Parathyroid adenoma (tissue), 2 donors: Measurements from ENCODE around the gene SLC25A48.
A peak's percentile ranks its signal among the peaks of the same experiment; 100 is the strongest.

ENCODE experiments used
- H2AFZ ChIP-seq: fragments of 300-600 bp; sonication (generic); one replicate; pipeline ENCODE4 v1.7.0; 2017; ENCODE audit warnings: antibody characterized with exemption, mild to moderate bottlenecking
- H3K27ac ChIP-seq: fragments of 300-600 bp; sonication (generic); one replicate; pipeline ENCODE4 v1.7.0; 2017
- H3K27me3 ChIP-seq: fragments of 300-600 bp; sonication (generic); one replicate; pipeline ENCODE4 v1.7.0; 2017; ENCODE audit warnings: low read length; ENCODE audit not compliant: control insufficient read depth, insufficient read depth
- H3K36me3 ChIP-seq: fragments of 300-600 bp; sonication (generic); one replicate; pipeline ENCODE4 v1.7.0; 2017; ENCODE audit warnings: low read length; ENCODE audit not compliant: control insufficient read depth, insufficient read depth
- H3K4me1 ChIP-seq: fragments of 300-600 bp; sonication (generic); one replicate; pipeline ENCODE4 v1.7.0; 2017; ENCODE audit warnings: control low read depth
- H3K4me2 ChIP-seq: fragments of 300-600 bp; sonication (generic); one replicate; pipeline ENCODE4 v1.7.0; 2017; ENCODE audit warnings: low read length
- H3K4me3 ChIP-seq: fragments of 300-600 bp; sonication (generic); one replicate; pipeline ENCODE4 v1.7.0; 2017; ENCODE audit warnings: low read depth, low read length
- H3K79me2 ChIP-seq: fragments of 300-600 bp; sonication (generic); one replicate; pipeline ENCODE4 v1.7.0; 2017; ENCODE audit warnings: control low read depth
- H3K9ac ChIP-seq: fragments of 300-600 bp; sonication (generic); one replicate; pipeline ENCODE4 v1.7.0; 2017; ENCODE audit warnings: mild to moderate bottlenecking
- H3K9me3 ChIP-seq: fragments of 300-600 bp; sonication (generic); one replicate; pipeline ENCODE4 v1.7.0; 2017; ENCODE audit warnings: low read length; ENCODE audit not compliant: control insufficient read depth
- CTCF ChIP-seq: fragments of 300-600 bp; sonication (generic); IDR thresholded peaks from one replicate; pipeline ENCODE4 v1.7.0; 2017; ENCODE audit warnings: antibody characterized with exemption, mild to moderate bottlenecking
- donor health status: primary hyperparathyroidism.

Gene SLC25A48

GRCh38 chr5:135831439-135831838, 3.0 kb upstream of the SLC25A48 start:
- Histone ChIP-seq H3K79me2 (no peaks in the 10 kb centered on the region), H3K4me3 (no peak overlapping the region), H3K27ac (no peak overlapping the region), H3K4me2 (no peak overlapping the region), H3K9me3 (no peaks in the 10 kb centered on the region), H3K9ac (no peak overlapping the region), H3K27me3 (no peaks in the 10 kb centered on the region), H3K4me1 (peaks cover 4% of the 10 kb centered on the region), H3K36me3 (no peaks in the 10 kb centered on the region), H2AFZ (no peak overlapping the region)
- no peak for TF ChIP-seq CTCF

- Histone ChIP-seq H2AFZ (no peak overlapping the region), H3K79me2 (no peaks in the 10 kb centered on the region), H3K27ac (no peak overlapping the region), H3K9ac (no peak overlapping the region), H3K27me3 (no peaks in the 10 kb centered on the region), H3K4me1 (peaks cover 4% of the 10 kb centered on the region), H3K36me3 (no peaks in the 10 kb centered on the region), H3K9me3 (no peaks in the 10 kb centered on the region), H3K4me2 (no peak overlapping the region), H3K4me3 (no peak overlapping the region)
- TF ChIP-seq CTCF, result no peak
These were observed 2.5 kb upstream of the SLC25A48 start for GRCh38 chr5:135831851-135832555.

- H2AFZ ChIP-seq, result no peak overlapping the region
- no peak for TF ChIP-seq CTCF
- peaks cover 4% of the 10 kb centered on the region for H3K4me1 ChIP-seq
- H3K79me2 ChIP-seq, result no peaks in the 10 kb centered on the region
- H3K27me3 ChIP-seq, result no peaks in the 10 kb centered on the region
- no peak overlapping the region for H3K4me3 ChIP-seq
- H3K9me3 ChIP-seq, result no peaks in the 10 kb centered on the region
- H3K9ac ChIP-seq, result no peak overlapping the region
- no peak overlapping the region for H3K27ac ChIP-seq
- H3K4me2 ChIP-seq, result no peak overlapping the region
- no peaks in the 10 kb centered on the region for H3K36me3 ChIP-seq
These were observed 1.2 kb upstream of the SLC25A48 start for GRCh38 chr5:135832941-135833920.

- Histone ChIP-seq H3K4me2 (peak overlapping the region; percentile 80), H3K79me2 (no peaks in the 10 kb centered on the region), H3K9me3 (no peaks in the 10 kb centered on the region), H3K36me3 (no peaks in the 10 kb centered on the region), H3K27ac (no peak overlapping the region), H3K27me3 (no peaks in the 10 kb centered on the region), H3K9ac (no peak overlapping the region), H3K4me1 (peaks cover 4% of the 10 kb centered on the region), H2AFZ (peak overlapping the region; percentile 59), H3K4me3 (peak overlapping the region; percentile 41)
- TF ChIP-seq CTCF, result peak; percentile 48
These were observed 363 bp upstream of the SLC25A48 start for GRCh38 chr5:135833961-135834638.
